ENCODE measurements around the gene DPM3. TPM values are rescaled to one million over a fixed set of nuclear protein-coding genes. Genes with fewer than 3 reads are reported as not detected.

The DPM3 gene
- total and polyA plus RNA-seq, 2 experiments from 2014 or later = 96.3 to 121 TPM

- Histone ChIP-seq H4K20me1 (ENCODE audit: insufficient read depth, poor library complexity, severe bottlenecking) (no peaks in the 10 kb centered on the region), H3K4me2 (no peak overlapping the region), H3K27ac (no peak overlapping the region), H3K9me2 (replicated peaks; ENCODE audit: insufficient read depth) (no peaks in the 10 kb centered on the region), H3K4me1 (ENCODE audit: insufficient read depth) (peaks cover 13% of the 10 kb centered on the region), H3K9me3 (ENCODE audit: low read depth) (no peaks in the 10 kb centered on the region), H3K36me3 (replicated peaks; ENCODE audit: insufficient read depth, low read depth) (no peaks in the 10 kb centered on the region), H3K79me2 (peaks cover 10% of the 10 kb centered on the region), H2AFZ (no peak overlapping the region), H3K4me3 (no peak overlapping the region), H3K27me3 (peaks cover 5% of the 10 kb centered on the region)
- peak; percentile 87 for DNase-seq (ENCODE audit: low spot score)
- 65% methylated on average over 8 of the region's 8 CpGs for WGBS (ENCODE audit: low lambda C conversion rate, missing lambda C conversion rate)
- TF ChIP-seq EZH2phosphoT487 (IDR thresholded peaks at IDR 0.05; ENCODE audit: low read depth, severe bottlenecking, unreplicated experiment) (no peak), CTCF (IDR thresholded peaks at IDR 0.05; ENCODE audit: poor library complexity) (peak; percentile 78)
These were observed 36.3 kb upstream of the DPM3 start for GRCh38 chr1:155176544-155177071.

- H4K20me1 ChIP-seq (ENCODE audit: insufficient read depth, poor library complexity, severe bottlenecking) = no peaks in the 10 kb centered on the region
- H3K27ac ChIP-seq = no peak overlapping the region
- H3K79me2 ChIP-seq = peaks cover 16% of the 10 kb centered on the region
- H3K27me3 ChIP-seq = peaks cover 5% of the 10 kb centered on the region
- H3K9me2 ChIP-seq (replicated peaks; ENCODE audit: insufficient read depth) = no peaks in the 10 kb centered on the region
- no peak overlapping the region for H3K4me2 ChIP-seq
- no peak for TF ChIP-seq EZH2phosphoT487 (IDR thresholded peaks at IDR 0.05; ENCODE audit: low read depth, severe bottlenecking, unreplicated experiment)
- TF ChIP-seq CTCF (IDR thresholded peaks at IDR 0.05; ENCODE audit: poor library complexity) = no peak
- no peak for TF ChIP-seq EZH2 (IDR thresholded peaks at IDR 0.05; ENCODE audit: borderline replicate concordance)
- 96% methylated on average over 9 of the region's 9 CpGs for WGBS (ENCODE audit: low lambda C conversion rate, missing lambda C conversion rate)
- H3K9me3 ChIP-seq (ENCODE audit: low read depth) = no peaks in the 10 kb centered on the region
- peaks cover 13% of the 10 kb centered on the region for H3K4me1 ChIP-seq (ENCODE audit: insufficient read depth)
- no peaks in the 10 kb centered on the region for H3K36me3 ChIP-seq (replicated peaks; ENCODE audit: insufficient read depth, low read depth)
- no peak for DNase-seq (ENCODE audit: low spot score)
- H2AFZ ChIP-seq = no peak overlapping the region
- no peak overlapping the region for H3K4me3 ChIP-seq
These were observed 35.6 kb upstream of the DPM3 start for GRCh38 chr1:155175927-155176371.

GRCh38 chr1:155175281-155175926, 35.1 kb upstream of the DPM3 start:
- Histone ChIP-seq H3K4me1 (ENCODE audit: insufficient read depth) (peaks cover 13% of the 10 kb centered on the region), H3K27me3 (peaks cover 5% of the 10 kb centered on the region), H3K4me2 (peak overlapping the region; percentile 82), H3K27ac (peak overlapping the region; percentile 40), H3K9me3 (ENCODE audit: low read depth) (no peaks in the 10 kb centered on the region), H4K20me1 (ENCODE audit: insufficient read depth, poor library complexity, severe bottlenecking) (no peaks in the 10 kb centered on the region), H3K4me3 (no peak overlapping the region), H2AFZ (no peak overlapping the region), H3K9me2 (replicated peaks; ENCODE audit: insufficient read depth) (no peaks in the 10 kb centered on the region), H3K79me2 (peaks cover 22% of the 10 kb centered on the region), H3K36me3 (replicated peaks; ENCODE audit: insufficient read depth, low read depth) (no peaks in the 10 kb centered on the region)
- DNase-seq (ENCODE audit: low spot score) = no peak
- TF ChIP-seq CTCF (IDR thresholded peaks at IDR 0.05; ENCODE audit: poor library complexity) (no peak), EZH2phosphoT487 (IDR thresholded peaks at IDR 0.05; ENCODE audit: low read depth, severe bottlenecking, unreplicated experiment) (no peak), EZH2 (IDR thresholded peaks at IDR 0.05; ENCODE audit: borderline replicate concordance) (no peak)
- 92% methylated on average over 12 of the region's 12 CpGs for WGBS (ENCODE audit: low lambda C conversion rate, missing lambda C conversion rate)
